Naive thymus-derived CD8-positive, alpha-beta T cell (primary cell): ENCODE measurements around the gene RBM10. TPM values are rescaled to one million over a fixed set of nuclear protein-coding genes. Genes with fewer than 3 reads are reported as not detected.

Experiments
- ATAC-seq, 2 donors: fragments of 150-1000 bp; cut with Tn5 transposase in 1 of 2; sonication (Bioruptor Pico), chemical (Tn5 transposase) in 1 of 2; 1 replicate in 1 of 2; 2 replicates in 1 of 2; pipeline ENCODE4 v1.10.0; 2021; ENCODE audit warnings: mild to moderate bottlenecking in 2 of 2, moderate library complexity in 2 of 2
- POLR2A ChIA-PET: fragments of 350-600 bp; sonication (Branson Sonifier 250); formaldehyde crosslinking; loops from one replicate; lab custom pipeline; 2021; ENCODE audit warnings: antibody characterized with exemption; lab: Charles Lee
- DNase-seq, 10 donors: peaks; one replicate each; pipeline versions ENCODE4 v3.0.0 to v3.0.0-alpha.2; 2020 to 2022
- H3K27ac Mint-ChIP-seq, 10 donors: one replicate each; pipeline ENCODE4 v1.8.0; 2020 to 2022; ENCODE audit warnings: mild to moderate bottlenecking in 10 of 10, mixed read lengths in 10 of 10, moderate library complexity in 4 of 10, inconsistent platforms in 1 of 10
- H3K27me3 Mint-ChIP-seq, 5 donors: one replicate each; pipeline ENCODE4 v1.8.0; 2021 to 2022; ENCODE audit warnings: mixed read lengths in 5 of 5
- H3K36me3 Mint-ChIP-seq, 3 donors: one replicate each; pipeline ENCODE4 v1.8.0; 2020 to 2022; ENCODE audit warnings: mixed read lengths in 3 of 3, mild to moderate bottlenecking in 2 of 3, inconsistent platforms in 1 of 3
- H3K4me1 Mint-ChIP-seq, 4 donors: one replicate each; pipeline ENCODE4 v1.8.0; 2021 to 2022; ENCODE audit warnings: mixed read lengths in 4 of 4
- H3K4me3 Mint-ChIP-seq, 10 donors: one replicate each; pipeline ENCODE4 v1.8.0; 2020 to 2022; ENCODE audit warnings: mild to moderate bottlenecking in 10 of 10, mixed read lengths in 10 of 10, moderate library complexity in 6 of 10, inconsistent platforms in 1 of 10
- H3K9me3 Mint-ChIP-seq, 9 donors: one replicate each; pipeline ENCODE4 v1.8.0; 2020 to 2022; ENCODE audit warnings: mixed read lengths in 9 of 9, mild to moderate bottlenecking in 3 of 9, inconsistent platforms in 1 of 9, moderate library complexity in 1 of 9
- polyA plus RNA-seq, 3 donors: library from polyadenylated mRNA; unstranded; fragments of 300-500 nt; fragmentation: Illumina TruSeq; gene quantifications; one replicate each; pipeline ENCODE4 v1.2.3, GENCODE V29; 2021
- total RNA-seq, 8 experiments: library from RNA in 2 of 8; stranded (reverse) in 2 of 8; gene quantifications; one replicate each; pipeline ENCODE4 v1.2.3 and lab custom pipeline; 2021 to 2026

The RBM10 gene
- total and polyA plus RNA-seq, 5 experiments from 2014 or later = 17.6 to 55.0 (median 39.2) TPM

DNA sequence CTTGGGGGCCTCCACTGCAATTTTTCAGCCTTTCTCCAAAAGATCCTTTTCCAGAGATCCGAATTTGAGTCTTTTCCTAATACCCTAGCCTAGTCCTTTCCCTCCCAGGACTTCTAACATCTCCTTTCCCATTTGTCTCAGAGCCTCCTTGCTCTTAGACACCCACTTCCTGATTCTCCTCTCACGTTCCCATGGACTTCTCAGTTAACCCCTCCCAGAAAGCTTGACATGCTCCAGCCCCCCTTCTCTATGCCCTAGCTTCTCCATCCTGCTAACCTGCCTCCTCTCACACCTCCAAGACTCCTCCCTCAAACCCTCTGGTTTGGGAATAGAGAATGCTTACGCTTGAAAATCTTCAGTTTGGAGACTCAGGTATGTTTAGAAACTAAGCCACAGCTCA is 51.1 kb downstream of the RBM10 start:
- H3K27ac Mint-ChIP-seq = peak overlapping the region; percentile 79 to 100 (median 98)
- ATAC-seq (no peak), DNase-seq (no peak)
- peaks cover 23 to 57% (median 48%) of the 10 kb centered on the region in 4 donors for H3K4me1 Mint-ChIP-seq
- H3K4me3 Mint-ChIP-seq = peak overlapping the region; percentile 73 to 100 (median 97)
- POLR2A ChIA-PET = interaction anchor here (0.6 to 2.9 kb wide), 3 partner anchors 10 to 186 kb away, joined by 3 to 11 read pairs (median 3); partner anchors contain the start of gene USP11
- no peaks in the 10 kb centered on the region for H3K27me3 Mint-ChIP-seq
- H3K9me3 Mint-ChIP-seq = no peaks in the 10 kb centered on the region
- peaks cover 0 to 30% (median 0%) of the 10 kb centered on the region in 3 donors for H3K36me3 Mint-ChIP-seq

GRCh38 chrX:47197526-47197925 is 52.5 kb downstream of the RBM10 start:
- no peak for DNase-seq
- Mint-ChIP-seq H3K27me3 (no peaks in the 10 kb centered on the region), H3K27ac (peak overlapping the region in 7 of 10 donors; percentile 2 to 92 (median 75)), H3K9me3 (no peaks in the 10 kb centered on the region), H3K4me1 (peaks cover 23 to 52% (median 44%) of the 10 kb centered on the region in 4 donors), H3K4me3 (peak overlapping the region in 5 of 10 donors; percentile 36 to 100 (median 73)), H3K36me3 (peaks cover 2 to 44% (median 8%) of the 10 kb centered on the region in 3 donors)
- no peak for ATAC-seq
- POLR2A ChIA-PET = interaction anchor here (0.6 kb wide), 2 partner anchors 303 to 358 kb away, joined by 3 to 4 read pairs; no protein-coding TSS in a partner anchor

DNA sequence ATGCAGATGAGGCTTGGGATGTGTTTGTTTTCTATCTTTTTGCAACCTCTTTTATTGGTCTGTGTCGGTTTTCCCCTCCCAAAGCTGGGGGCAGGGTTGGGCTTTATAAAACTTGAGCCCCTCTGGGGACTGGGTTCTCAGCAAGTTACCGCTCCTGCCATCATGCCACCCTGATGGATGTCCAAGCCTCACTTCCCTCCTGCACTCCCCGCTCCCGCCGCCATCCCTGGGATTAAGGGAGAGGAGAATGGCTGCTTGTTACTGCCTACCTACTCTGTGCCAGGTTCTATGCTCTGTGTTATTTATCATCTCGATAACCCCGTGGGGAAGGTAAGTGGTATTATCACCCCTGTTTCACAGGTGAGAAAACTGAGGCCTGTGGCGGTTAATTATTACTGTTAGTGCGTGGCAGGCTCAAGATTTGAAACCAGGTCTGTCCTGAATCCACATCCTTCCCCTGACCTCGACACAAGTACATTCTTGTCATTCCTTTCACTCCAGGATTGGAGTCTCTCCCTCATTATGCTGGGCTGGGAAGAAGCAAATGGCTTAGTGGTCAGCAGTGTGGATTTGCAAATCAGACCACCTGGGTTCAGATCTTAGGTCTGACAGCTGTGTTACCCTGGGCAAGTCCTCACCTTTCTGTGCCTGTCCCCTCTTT is 53.1 kb downstream of the RBM10 start:
- Mint-ChIP-seq H3K9me3 (no peaks in the 10 kb centered on the region), H3K27ac (peak overlapping the region in 6 of 10 donors; percentile 10 to 85 (median 36)), H3K4me3 (peak overlapping the region in 1 of 10 donors; percentile 40), H3K36me3 (peaks cover 2 to 50% (median 8%) of the 10 kb centered on the region in 3 donors), H3K4me1 (peaks cover 23 to 48% (median 40%) of the 10 kb centered on the region in 4 donors), H3K27me3 (no peaks in the 10 kb centered on the region)
- no peak for ATAC-seq
- POLR2A ChIA-PET = interaction anchor here (0.6 kb wide), 2 partner anchors 300 to 303 kb away, joined by 3 read pairs; no protein-coding TSS in a partner anchor
- no peak for DNase-seq

DNA sequence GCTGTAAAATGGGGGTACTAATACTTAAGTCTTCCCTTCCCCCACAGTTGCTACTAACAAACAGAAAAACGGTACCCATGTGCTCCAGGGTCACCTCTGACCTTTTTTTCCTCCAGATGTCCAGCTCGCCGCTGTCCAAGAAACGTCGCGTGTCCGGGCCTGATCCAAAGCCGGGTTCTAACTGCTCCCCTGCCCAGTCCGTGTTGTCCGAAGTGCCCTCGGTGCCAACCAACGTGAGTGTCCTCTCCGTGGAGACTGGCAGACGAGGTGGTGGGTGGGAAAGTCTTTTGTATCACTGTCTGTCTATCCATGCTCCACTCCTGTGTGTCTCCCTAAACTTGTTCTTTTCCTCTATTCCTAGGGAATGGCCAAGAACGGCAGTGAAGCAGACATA is 53.7 kb downstream of the RBM10 start:
- H3K4me1 Mint-ChIP-seq = peaks cover 19 to 44% (median 35%) of the 10 kb centered on the region in 4 donors

GRCh38 chrX:47199286-47199685 is 54.3 kb downstream of the RBM10 start:
- H3K4me3 Mint-ChIP-seq = no peak overlapping the region
- peak overlapping the region in 2 of 10 donors; percentile 8 to 40 for H3K27ac Mint-ChIP-seq
- ATAC-seq (no peak), DNase-seq (no peak)
- POLR2A ChIA-PET = interaction anchor here (0.7 to 0.9 kb wide), 2 partner anchors 9 to 186 kb away, joined by 3 read pairs; no protein-coding TSS in a partner anchor
- no peaks in the 10 kb centered on the region for H3K9me3 Mint-ChIP-seq
- no peaks in the 10 kb centered on the region for H3K27me3 Mint-ChIP-seq
- peaks cover 2 to 59% (median 8%) of the 10 kb centered on the region in 3 donors for H3K36me3 Mint-ChIP-seq
- peaks cover 19 to 44% (median 33%) of the 10 kb centered on the region in 4 donors for H3K4me1 Mint-ChIP-seq

More for the DNA sequence above, 53.7 kb downstream of the RBM10 start:
- H3K4me3 Mint-ChIP-seq = no peak overlapping the region
- no peaks in the 10 kb centered on the region for H3K9me3 Mint-ChIP-seq
- H3K27me3 Mint-ChIP-seq = no peaks in the 10 kb centered on the region
- peak overlapping the region in 2 of 10 donors; percentile 15 to 46 for H3K27ac Mint-ChIP-seq
- ATAC-seq (no peak), DNase-seq (no peak)
- POLR2A ChIA-PET = interaction anchor here (0.6 to 0.9 kb wide), 2 partner anchors 10 to 299 kb away, joined by 3 read pairs; no protein-coding TSS in a partner anchor
- peaks cover 2 to 53% (median 8%) of the 10 kb centered on the region in 3 donors for H3K36me3 Mint-ChIP-seq

DNA sequence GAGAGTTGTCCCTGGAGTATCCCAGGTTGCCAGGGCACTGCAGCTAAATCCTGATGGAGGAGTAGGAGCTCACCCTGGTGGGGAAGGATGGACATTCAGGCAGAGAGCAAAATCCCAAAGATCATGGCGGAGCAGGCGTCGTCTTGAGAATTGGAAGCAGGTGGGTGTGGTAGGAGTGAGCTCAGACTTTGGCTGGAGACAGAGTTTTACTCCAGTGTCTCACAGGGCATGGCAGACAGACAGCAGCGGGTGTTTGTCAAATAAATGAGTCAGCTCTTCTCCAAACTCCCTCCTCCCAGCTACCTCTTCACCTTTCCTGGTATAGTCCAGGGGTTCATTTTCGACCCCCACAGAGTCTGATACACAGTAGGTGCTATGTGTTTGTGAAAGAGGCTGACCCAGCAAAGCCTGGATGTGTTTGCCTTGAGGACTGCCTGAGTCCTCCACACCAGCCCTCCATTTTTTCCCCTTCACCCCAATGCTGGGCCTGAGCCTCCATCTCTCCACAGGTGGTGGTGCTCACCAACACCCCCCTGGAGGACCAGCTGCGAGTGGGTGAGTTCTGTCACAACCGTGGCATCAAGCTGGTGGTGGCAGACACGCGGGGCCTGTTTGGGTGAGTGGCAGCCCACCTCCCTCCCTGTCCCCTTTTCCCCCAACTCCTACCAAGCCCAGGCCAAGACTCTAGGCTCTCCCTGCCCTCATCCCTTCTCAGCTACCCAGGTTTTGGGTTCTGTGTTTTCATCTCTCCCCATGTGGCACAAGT is 55.5 kb downstream of the RBM10 start:
- ATAC-seq = no peak
- Mint-ChIP-seq H3K9me3 (no peaks in the 10 kb centered on the region), H3K27ac (peak overlapping the region in 5 of 10 donors; percentile 35 to 88 (median 59)), H3K4me1 (peaks cover 14 to 36% (median 21%) of the 10 kb centered on the region in 4 donors), H3K36me3 (peaks cover 2 to 68% (median 12%) of the 10 kb centered on the region in 3 donors), H3K27me3 (no peaks in the 10 kb centered on the region), H3K4me3 (no peak overlapping the region)
- POLR2A ChIA-PET = interaction anchor here (0.8 to 1.7 kb wide), 2 partner anchors 10 to 11 kb away, joined by 4 read pairs; no protein-coding TSS in a partner anchor
- no peak for DNase-seq

DNA sequence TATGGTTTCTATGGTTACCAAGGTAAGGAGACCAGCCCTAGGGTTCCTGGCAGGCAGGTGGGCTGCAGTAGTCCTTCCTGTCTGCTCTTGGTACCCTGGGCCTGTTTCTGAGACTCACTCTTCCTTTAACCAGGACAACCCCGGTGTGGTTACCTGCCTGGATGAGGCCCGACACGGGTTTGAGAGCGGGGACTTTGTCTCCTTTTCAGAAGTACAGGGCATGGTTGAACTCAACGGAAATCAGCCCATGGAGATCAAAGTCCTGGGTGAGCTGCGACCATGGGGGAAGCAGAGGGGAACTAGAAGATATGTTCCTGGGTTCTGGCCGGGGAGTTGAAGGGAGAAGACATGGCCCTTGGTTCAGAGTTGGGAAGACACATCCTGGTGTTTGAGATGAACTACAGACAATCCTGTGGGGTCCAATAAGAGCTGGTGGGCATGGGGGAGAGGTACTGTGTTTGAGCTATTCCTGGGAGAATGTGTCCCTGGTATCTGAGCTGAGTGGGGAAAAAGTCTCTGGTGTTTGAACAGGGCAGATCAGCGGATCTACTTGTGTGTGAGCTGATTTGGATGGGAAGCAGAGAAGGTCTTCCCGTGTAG is 56.4 kb downstream of the RBM10 start:
- Mint-ChIP-seq H3K27ac (peak overlapping the region in 5 of 10 donors; percentile 28 to 88 (median 62)), H3K36me3 (peaks cover 2 to 75% (median 12%) of the 10 kb centered on the region in 3 donors)

DNA sequence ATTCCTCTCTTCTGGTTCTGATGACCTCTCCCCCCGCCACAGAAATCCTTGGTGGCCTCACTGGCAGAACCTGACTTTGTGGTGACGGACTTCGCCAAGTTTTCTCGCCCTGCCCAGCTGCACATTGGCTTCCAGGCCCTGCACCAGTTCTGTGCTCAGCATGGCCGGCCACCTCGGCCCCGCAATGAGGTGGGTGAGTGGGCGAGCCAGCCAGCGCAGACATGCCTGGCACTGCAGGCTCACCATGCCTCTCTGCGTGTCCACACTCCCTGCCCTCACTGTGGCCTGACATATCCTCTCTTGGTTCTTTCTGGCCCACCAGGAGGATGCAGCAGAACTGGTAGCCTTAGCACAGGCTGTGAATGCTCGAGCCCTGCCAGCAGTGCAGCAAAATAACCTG is 57.3 kb downstream of the RBM10 start:
- Mint-ChIP-seq H3K27me3 (no peaks in the 10 kb centered on the region), H3K9me3 (no peaks in the 10 kb centered on the region), H3K4me1 (peaks cover 4 to 18% (median 5%) of the 10 kb centered on the region in 4 donors), H3K36me3 (peaks cover 2 to 84% (median 18%) of the 10 kb centered on the region in 3 donors), H3K4me3 (no peak overlapping the region), H3K27ac (peak overlapping the region in 1 of 10 donors; percentile 37)
- no peak for DNase-seq
- ATAC-seq = no peak
- POLR2A ChIA-PET = interaction anchor here (1.7 kb wide), 1 partner anchor 12 kb away, joined by 4 read pairs; no protein-coding TSS in a partner anchor

More for the DNA sequence above, 56.4 kb downstream of the RBM10 start:
- Mint-ChIP-seq H3K9me3 (no peaks in the 10 kb centered on the region), H3K4me3 (no peak overlapping the region), H3K4me1 (peaks cover 6 to 27% (median 12%) of the 10 kb centered on the region in 4 donors), H3K27me3 (no peaks in the 10 kb centered on the region)
- ATAC-seq = no peak
- POLR2A ChIA-PET = interaction anchor here (0.8 to 1.7 kb wide), 2 partner anchors 10 to 11 kb away, joined by 4 read pairs; no protein-coding TSS in a partner anchor
- no peak for DNase-seq

DNA sequence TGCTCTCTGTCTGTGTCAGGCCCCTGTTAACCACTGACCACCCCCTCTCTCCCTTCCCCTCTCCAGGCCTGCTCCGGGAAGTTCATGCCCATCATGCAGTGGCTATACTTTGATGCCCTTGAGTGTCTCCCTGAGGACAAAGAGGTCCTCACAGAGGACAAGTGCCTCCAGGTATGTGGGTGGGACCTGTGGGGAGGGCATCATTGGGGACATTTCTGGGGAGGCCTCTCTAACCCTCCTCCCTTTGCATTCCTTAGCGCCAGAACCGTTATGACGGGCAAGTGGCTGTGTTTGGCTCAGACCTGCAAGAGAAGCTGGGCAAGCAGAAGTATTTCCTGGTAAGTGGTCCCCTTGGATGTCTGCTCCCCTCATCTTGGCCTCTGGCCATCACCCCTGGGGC is 57.9 kb downstream of the RBM10 start:
- no peak overlapping the region for H3K4me3 Mint-ChIP-seq
- H3K9me3 Mint-ChIP-seq = no peaks in the 10 kb centered on the region
- DNase-seq (no peak), ATAC-seq (no peak)
- POLR2A ChIA-PET = no interaction called here
- H3K36me3 Mint-ChIP-seq = peaks cover 2 to 86% (median 19%) of the 10 kb centered on the region in 3 donors
- peak overlapping the region in 2 of 10 donors; percentile 29 to 74 for H3K27ac Mint-ChIP-seq
- H3K4me1 Mint-ChIP-seq = peaks cover 0 to 13% (median 2%) of the 10 kb centered on the region in 4 donors
- no peaks in the 10 kb centered on the region for H3K27me3 Mint-ChIP-seq

GRCh38 chrX:47204970-47205369 is 59.9 kb downstream of the RBM10 start:
- DNase-seq (no peak), ATAC-seq (no peak)
- Mint-ChIP-seq H3K4me3 (no peak overlapping the region), H3K9me3 (no peaks in the 10 kb centered on the region), H3K36me3 (peaks cover 2 to 83% (median 19%) of the 10 kb centered on the region in 3 donors), H3K4me1 (peaks cover 0 to 1% (median 0%) of the 10 kb centered on the region in 4 donors), H3K27me3 (no peaks in the 10 kb centered on the region), H3K27ac (peak overlapping the region in 1 of 10 donors; percentile 18)
- POLR2A ChIA-PET = interaction anchor here (1.5 kb wide), 1 partner anchor 8 kb away, joined by 3 read pairs; no protein-coding TSS in a partner anchor

- H3K27ac Mint-ChIP-seq = peak overlapping the region in 2 of 10 donors; percentile 40 to 47
- no peak for ATAC-seq
- H3K27me3 Mint-ChIP-seq = no peaks in the 10 kb centered on the region
- DNase-seq = no peak
- H3K4me3 Mint-ChIP-seq = no peak overlapping the region
- H3K4me1 Mint-ChIP-seq = peaks cover 0 to under 1% (median 0%) of the 10 kb centered on the region in 4 donors
- peaks cover 2 to 79% (median 21%) of the 10 kb centered on the region in 3 donors for H3K36me3 Mint-ChIP-seq
- H3K9me3 Mint-ChIP-seq = no peaks in the 10 kb centered on the region
- POLR2A ChIA-PET = interaction anchor here (1.5 kb wide), 1 partner anchor 10 kb away, joined by 3 read pairs; no protein-coding TSS in a partner anchor
Observed at GRCh38 chrX:47206316-47206715, 61.3 kb downstream of the RBM10 start.
